GM21526 (cell line): ENCODE results near the gene TSSK1B.
"Not testable (repeated sequence)": the region's sequence is repeated elsewhere in the genome, so short reads cannot be mapped to it uniquely, and the experiment has no call there.

Experiments
- ATAC-seq: cut with Tn5 transposase; IDR thresholded peaks from one replicate; pipeline ENCODE4 v1.9.1; 2021; ENCODE audit warnings: moderate library complexity; ENCODE audit not compliant: unreplicated experiment, low FRiP score

The TSSK1B gene

GRCh38 chr5:113434889-113435288 is at the start of gene TSSK1B:
TSSK1B (minus strand) TSS chr5:113434989; CDS start chr5:113434839, 150 bp downstream.
- ATAC-seq: no peak

GRCh38 chr5:113480243-113480642 is 45.5 kb upstream of the TSSK1B start:
- ATAC-seq: no peak

- ATAC-seq: no peak
These were observed 43.9 kb upstream of the TSSK1B start for GRCh38 chr5:113478691-113479090.

GRCh38 chr5:113474100-113474728 is 39.4 kb upstream of the TSSK1B start:
- ATAC-seq: no peak

GRCh38 chr5:113463032-113463431 is 28.2 kb upstream of the TSSK1B start:
- no peak for ATAC-seq

- not testable (repeated sequence) for ATAC-seq
These were observed 22.3 kb upstream of the TSSK1B start for GRCh38 chr5:113457106-113457505.

- ATAC-seq: no peak
These were observed 18.2 kb upstream of the TSSK1B start for GRCh38 chr5:113452941-113453340.

- ATAC-seq: no peak
These were observed 17.0 kb upstream of the TSSK1B start for GRCh38 chr5:113451797-113452196.

- no peak for ATAC-seq
These were observed 16.1 kb upstream of the TSSK1B start for GRCh38 chr5:113450929-113451328.

GRCh38 chr5:113450462-113450861 is 15.7 kb upstream of the TSSK1B start:
- ATAC-seq: no peak

GRCh38 chr5:113448252-113448651 is 13.5 kb upstream of the TSSK1B start:
- ATAC-seq: no peak

- no peak for ATAC-seq
These were observed 12.8 kb upstream of the TSSK1B start for GRCh38 chr5:113447498-113448050.

- no peak for ATAC-seq
These were observed 11.7 kb upstream of the TSSK1B start for GRCh38 chr5:113446358-113446927.

GRCh38 chr5:113437111-113437510 is 2.3 kb upstream of the TSSK1B start:
- ATAC-seq: no peak

- ATAC-seq: no peak
These were observed 786 bp upstream of the TSSK1B start for GRCh38 chr5:113435575-113435974.

GRCh38 chr5:113433862-113434612 is 752 bp downstream of the TSSK1B start:
- no peak for ATAC-seq

GRCh38 chr5:113433071-113433470 is 1.7 kb downstream of the TSSK1B start:
- no peak for ATAC-seq

- no peak for ATAC-seq
These were observed 6.8 kb downstream of the TSSK1B start for GRCh38 chr5:113427871-113428574.

- ATAC-seq: no peak
These were observed 8.9 kb downstream of the TSSK1B start for GRCh38 chr5:113425909-113426308.

- no peak for ATAC-seq
These were observed 13.1 kb downstream of the TSSK1B start for GRCh38 chr5:113421693-113422092.

GRCh38 chr5:113405530-113405929 is 29.3 kb downstream of the TSSK1B start:
- ATAC-seq: no peak
